Measurements from ENCODE around the gene XPR1. TPM values are rescaled to one million over a fixed set of nuclear protein-coding genes. Genes with fewer than 3 reads are reported as not detected.

Gene XPR1
- 10.5 and 10.9 TPM in 2 replicates for polyA plus RNA-seq (2014; cell fraction: cytosol; rRNA removed)
- 3.2 and 4.7 TPM in 2 replicates for polyA plus RNA-seq (2014; cell fraction: nucleus; rRNA removed)

DNA sequence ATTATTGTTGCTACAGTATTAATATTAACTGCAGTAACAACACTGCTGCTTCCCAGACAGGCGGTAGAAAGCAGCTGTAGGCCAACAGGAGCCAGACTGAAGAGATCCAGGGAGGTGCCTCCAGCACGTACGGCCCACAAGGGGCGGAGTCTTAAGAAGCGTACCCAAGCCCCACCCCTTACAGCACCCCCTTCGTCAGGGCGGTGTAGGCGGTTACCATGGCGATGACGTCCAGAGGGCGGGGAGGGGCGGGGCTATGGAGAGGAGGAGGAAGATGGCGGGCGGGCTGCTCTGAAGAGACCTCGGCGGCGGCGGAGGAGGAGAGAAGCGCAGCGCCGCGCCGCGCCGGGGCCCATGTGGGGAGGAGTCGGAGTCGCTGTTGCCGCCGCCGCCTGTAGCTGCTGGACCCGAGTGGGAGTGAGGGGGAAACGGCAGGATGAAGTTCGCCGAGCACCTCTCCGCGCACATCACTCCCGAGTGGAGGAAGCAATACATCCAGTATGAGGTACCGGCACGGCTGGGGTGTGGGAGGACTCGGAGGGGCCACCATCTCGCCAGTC is at the start of gene XPR1:
TSS of gene XPR1 (plus strand) at position 257 of the 560 bp plus-strand sequence. CDS start at position 437, 180 bp downstream.
- peak; percentile 97 for DNase-seq (ENCODE audit: low spot score)

DNA sequence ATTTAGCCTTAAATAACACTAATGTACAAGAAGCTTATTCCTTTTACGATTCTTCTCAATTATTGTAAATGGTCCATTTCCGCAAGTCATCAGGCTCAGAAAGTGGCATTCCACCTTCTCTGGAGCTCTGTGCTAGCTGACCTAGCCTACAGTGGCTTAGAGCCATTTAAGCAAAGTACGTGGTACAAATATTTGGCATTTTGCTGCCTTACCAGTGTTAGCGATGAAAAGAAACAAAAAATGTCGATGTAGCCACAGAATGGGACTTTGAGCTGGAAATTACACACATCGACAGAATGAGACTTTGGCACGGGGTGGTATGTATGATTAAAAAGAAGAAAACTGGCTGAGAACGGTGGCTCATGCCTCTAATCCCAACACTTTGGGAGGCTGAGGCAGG is 47.0 kb upstream of the XPR1 start:
- DNase-seq (ENCODE audit: low spot score) = no peak

DNA sequence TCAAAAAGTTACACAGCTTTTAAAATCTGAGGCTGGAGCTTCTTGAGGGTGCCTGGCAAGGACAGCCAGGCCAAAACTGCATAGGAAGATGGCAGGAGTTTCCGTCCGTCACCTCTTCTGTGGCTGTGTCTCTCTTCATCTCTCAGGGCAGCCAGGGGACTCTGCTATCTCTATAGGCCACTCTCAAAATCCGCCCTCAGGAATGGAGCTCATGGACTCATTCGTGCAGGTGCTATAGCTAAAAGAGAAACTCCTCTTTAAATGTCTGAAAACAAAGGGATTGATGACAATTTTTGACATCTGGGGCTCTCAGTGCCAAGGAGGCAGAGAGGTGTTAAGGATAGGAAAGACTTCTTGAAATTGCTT is 45.8 kb upstream of the XPR1 start:
- no peak for DNase-seq (ENCODE audit: low spot score)

DNA sequence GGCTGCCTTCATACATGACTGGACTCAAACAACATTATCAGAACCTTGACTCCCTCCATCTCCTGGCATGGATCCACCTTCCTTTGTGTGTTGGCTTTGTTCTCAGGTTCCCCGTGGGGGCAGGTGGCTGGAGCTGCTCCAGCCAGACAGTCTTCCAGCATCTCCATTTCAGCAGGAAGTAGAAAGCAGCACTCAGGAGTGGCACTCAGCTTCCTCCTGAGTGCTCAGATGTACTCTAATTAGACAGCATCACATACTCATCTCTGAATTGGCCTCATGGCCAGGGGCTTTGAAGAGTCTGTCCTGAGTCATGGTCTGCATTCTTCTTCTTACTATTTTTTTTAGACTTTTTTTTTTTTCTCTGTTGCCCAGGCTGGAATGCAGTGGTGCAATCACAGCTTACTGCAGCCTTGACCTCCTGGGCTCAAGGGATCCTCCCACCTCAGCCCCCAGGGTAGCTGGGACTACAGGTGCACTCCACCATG is 45.1 kb upstream of the XPR1 start:
- no peak for DNase-seq (ENCODE audit: low spot score)

DNA sequence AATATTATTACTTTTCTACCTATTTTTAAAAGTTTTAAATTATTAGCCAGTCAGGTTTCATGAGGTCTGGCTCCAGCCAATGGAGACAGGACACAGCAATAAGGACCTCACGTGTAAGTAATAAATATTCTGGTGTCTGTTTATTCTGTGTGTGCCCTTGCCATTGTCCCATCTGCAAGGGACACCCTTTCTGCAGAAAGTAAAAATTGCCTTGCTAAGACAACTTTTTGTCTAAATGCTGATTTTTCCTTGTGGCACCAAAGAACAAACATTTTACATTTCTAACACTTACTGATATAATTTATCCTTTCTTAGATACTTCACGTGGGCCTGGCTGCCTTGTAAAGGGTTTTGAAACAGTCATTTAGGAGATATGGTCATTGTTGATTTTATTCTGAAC is 43.7 kb upstream of the XPR1 start:
- no peak for DNase-seq (ENCODE audit: low spot score)

DNA sequence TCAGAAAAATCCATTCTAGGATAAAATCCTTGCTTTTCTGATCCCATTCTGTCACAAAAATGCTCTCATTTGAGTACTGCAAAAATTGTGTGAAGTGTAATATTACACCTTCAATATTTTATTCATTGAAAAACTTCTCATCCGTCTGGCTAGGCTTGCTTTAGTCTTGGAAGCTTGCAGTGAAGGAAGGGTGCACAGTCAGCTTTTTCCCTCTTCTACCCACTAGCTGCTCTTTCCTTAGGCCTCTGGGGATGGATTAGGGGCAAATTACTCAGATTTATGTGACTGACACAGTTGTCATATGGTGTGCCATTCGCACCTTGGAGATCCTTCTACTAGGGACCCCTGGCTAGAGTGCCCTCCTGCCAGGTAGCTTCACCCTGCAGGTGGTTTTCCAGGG is 40.9 kb upstream of the XPR1 start:
- no peak for DNase-seq (ENCODE audit: low spot score)

DNA sequence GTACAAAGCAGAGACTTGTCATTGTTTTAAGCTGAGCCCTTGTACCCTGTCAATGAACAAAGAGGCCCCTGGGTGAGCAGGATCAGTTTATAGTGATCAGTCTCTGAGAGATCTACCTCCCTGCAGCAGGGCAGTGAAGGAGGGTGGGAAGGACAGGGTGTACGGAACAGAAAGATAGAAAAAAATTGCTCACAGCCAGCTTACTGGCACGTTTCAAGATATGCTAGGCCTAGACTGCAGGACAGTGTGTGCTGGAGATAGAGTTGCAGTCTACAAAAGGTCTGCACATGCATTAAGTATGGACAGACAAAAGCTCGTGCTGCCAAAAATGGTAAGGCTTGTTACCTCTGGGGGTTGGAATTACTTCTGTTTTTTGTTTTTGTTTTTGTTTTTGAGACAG is 38.4 kb upstream of the XPR1 start:
- DNase-seq (ENCODE audit: low spot score) = no peak

DNA sequence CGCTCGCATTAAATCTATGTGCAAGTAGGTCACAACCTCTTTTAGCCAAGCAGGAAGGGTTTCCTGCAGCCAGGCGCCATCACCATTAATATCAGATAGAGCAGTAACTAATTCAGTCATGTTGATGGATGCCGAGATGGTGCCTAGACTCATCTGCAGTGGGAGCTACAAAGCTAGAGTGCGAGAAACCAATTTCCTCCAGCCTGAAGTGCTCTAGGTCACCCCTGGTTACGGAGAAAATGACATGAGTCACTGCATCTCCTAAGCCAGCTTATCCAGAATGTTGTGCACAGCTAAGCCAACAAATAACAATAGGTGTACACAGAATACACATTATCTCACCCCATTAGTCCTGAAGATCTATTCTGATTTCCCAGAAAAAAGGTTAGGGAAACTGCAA is 37.1 kb upstream of the XPR1 start:
- no peak for DNase-seq (ENCODE audit: low spot score)

DNA sequence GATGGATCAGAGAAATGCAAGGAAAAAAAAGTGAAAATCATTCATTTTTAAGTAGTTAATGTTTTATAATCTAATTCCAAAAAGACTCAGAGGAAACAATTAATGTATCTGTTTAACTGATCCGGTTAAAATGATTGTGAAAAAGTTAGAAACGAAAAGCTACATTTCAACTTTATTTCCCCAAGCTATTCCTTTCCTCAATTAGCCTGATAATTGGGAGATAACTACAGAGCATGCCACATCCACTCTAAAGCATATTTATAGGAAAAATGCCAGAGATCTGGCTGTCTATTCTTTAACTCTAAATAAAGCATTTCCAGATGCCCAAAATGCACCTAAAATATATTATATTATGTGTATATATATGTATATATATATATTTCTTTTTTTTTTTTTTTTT is 35.9 kb upstream of the XPR1 start:
- no peak for DNase-seq (ENCODE audit: low spot score)

DNA sequence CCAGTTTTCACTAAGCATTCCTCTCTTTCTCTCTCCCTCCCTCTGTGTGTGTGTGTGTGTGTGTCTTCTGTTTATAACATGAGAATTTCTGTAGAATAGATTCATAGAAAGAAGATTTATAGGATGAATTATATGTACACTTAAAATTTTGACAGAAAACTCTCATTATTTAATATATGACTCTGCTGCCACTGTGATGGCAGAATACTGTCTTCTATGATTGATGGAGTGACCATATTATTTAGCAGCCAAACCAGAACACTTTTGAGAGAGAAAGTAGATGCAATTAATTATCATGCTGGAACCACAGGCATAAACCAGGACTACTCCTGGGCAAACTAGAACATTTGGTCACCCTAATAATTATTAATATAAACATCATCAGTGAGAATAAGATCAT is 34.3 kb upstream of the XPR1 start:
- DNase-seq (ENCODE audit: low spot score) = no peak

DNA sequence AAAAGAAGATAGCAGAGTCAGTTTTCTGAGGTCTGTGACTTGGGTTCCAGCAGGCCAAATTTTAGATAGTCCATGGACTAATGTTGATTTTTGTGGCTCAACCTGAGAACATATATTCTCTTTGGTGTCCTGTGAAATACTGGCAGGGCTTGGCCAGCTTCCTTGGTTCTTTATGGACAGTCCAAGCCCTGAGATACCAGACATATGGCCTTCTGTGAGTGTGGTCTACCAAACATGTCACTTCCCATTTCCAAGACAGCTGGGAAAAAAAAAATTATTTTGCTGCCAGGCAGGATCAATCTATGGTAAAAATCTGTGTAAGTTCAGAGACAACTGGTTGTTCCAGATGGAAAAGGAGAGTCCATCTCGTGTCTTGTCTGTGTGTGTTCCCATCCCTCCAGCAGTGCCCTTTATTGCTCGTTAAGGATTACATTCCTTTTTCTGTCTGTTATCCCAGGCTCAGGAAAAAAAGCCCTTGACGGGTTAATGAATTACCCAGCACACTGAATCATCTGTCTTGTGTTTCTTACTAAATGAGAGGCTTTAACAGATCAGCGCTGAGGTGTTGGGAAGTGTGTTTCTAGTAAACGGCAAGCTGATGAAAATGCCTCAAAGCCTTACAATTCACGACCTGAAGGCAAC is 33.4 kb upstream of the XPR1 start:
- DNase-seq (ENCODE audit: low spot score) = no peak

DNA sequence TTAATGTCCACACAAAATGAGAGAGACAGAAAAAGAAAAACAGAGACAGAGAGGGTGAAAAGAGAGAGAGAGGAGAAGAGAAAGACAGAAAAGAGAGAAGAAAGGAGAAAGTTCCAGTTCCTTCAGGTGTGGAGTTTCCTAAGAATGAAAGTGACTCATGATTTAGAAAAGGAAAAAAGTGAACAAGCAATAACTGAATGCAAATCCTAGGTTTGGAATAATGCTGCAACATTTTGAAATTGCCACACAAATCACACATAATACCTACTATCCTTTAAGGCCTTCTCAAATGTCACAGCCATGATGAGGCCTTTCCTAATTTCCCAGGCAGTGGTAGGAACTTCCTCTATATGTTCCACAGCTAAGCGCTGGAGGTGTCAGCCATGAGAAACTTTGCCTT is 31.5 kb upstream of the XPR1 start:
- DNase-seq (ENCODE audit: low spot score) = no peak

DNA sequence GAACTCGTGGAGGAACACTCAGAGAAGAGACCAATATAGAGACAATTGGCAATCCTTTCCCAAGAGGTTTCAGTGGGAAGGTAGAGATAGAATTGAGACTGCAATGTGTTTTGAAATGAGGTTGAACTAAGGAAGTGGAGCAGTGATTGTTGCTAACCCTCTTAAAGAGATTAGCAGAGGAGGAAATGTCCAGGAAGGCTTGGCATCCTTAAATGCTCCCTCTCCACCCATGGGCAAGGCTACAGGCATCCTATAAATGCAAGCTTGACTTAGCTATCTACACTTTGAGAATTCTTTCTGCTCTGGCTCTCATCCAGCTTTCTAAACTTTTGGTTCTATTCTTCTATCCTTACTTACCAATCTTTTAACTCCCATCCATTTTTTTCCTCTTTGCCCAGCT is 30.3 kb upstream of the XPR1 start:
- DNase-seq (ENCODE audit: low spot score) = no peak

DNA sequence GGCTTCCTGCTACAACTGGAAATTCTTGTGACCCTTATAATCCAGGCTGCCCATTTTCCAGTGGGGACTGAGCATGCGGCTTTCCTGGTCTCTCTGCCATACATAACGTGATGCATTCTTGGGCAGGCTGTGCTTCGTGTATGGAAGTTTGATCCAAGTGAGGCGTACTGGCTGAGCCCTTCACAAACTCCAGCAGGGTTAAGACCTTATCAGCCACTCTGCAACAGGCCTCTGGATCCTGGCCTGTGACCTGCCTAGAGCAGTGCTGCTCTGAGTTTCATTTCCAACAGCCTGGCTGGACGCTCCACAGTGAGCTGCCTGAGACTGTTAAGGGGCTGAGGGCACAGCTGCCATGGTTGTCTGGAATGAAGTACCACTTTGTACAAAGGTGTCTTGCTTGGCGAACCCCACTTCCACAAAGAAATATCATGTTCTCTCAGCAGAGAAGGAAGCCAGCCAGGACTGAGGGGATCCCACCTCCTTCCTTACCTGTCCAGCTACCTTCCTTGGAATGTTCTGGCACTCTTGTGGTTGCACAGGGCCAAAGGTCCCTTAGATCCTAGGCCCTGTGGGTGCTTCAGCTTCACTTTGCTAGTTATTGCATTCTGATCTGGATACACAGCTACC is 28.5 kb upstream of the XPR1 start:
- no peak for DNase-seq (ENCODE audit: low spot score)

DNA sequence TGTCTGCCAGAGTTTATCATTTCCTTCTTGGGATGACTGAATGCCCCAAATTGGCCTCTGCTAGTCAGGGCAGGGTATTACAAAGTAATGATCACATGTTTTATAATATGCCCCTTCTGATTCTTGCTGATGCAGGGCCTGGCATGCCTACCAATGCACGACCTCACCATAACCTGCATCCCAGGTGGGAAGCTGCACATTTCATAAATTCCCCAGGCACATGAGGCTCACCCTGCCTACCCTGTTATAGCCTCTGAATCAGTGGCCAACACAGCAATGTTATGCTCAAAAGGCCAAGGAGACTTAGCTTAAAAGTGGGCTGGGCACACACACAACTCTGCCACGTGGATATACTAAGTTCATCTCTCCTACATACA is 28.0 kb upstream of the XPR1 start:
- no peak for DNase-seq (ENCODE audit: low spot score)

DNA sequence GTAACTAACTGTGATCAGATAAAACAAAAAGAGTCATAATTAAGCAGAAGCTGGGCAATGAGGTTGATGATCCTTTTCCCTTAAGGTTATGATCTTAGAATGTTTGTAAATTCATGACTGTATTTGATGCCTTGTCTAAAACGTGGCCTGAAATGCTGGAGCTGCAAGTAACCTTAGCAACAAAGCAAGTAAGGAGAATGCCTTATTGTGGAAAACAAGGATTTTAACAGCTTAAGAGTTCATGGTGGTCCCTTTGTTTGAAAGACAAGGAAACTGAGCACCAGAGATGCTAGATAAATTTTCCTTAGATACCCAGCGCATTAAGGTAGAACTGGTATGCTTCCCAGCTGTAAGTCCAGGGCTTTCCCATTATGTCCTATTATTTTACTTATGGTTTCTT is 25.7 kb upstream of the XPR1 start:
- no peak for DNase-seq (ENCODE audit: low spot score)

DNA sequence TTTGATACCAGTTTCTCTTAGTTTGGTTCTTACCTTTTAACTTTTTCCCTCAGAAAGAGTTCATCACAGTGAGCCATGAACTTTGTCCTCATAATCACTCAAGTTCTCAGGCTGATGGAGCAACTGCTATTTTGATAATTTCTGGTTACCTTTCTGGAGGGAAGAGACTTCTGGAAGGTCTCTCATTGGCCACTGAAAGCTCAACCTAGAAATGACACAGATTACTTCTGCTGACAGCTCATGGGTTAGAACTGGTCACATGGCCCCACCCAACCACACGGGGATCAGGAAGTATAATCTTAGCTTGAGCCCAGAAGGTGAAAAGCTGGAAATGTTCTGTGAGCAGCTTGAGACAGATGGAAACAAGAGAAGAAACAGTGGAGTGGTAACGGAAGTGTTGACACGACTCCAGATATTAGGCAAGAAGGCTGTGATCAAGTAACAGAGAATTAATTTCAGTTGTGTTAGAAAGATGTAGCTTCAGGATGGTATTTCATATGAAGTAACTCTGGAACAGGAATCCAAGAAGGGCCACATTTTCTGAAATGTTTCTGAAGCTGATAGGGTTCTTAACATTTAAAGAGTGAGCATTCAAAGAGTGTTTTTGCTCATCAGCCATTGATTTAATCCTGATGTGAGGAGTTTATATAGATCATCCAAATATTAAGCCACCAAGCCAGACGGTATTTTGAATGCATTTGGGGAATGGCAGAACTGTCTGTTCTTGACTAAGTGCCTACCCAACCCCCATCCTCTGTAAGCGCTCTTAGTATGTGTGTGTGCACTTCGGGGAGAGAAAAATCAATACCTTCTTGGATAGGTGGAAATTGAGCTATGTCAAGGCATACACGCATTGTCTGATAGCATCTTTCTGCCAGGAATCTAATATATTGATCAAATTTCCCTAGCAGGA is 21.9 kb upstream of the XPR1 start:
- DNase-seq (ENCODE audit: low spot score) = no peak

DNA sequence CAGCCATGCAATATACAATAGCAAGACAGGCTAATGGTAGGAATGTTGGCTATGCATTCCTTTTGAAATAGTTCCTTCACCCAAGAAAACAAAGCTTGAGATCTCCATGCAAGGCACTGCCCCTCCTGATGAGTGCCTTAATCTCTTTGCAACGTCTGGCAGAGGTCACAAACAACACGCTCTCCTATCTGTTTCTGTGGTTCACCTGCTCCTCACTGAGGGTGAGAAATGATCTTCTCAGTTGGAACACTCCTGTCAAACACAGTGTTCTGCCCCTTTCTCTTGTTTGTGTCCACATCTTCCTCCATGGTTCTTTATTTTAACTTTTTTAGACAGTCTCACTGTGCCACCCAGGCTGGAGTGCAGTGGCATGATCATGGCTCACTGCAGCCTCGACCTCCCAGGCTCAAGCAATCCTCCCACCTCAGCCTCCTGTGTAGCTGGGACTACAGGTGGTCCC is 21.2 kb upstream of the XPR1 start:
- DNase-seq (ENCODE audit: low spot score) = no peak

DNA sequence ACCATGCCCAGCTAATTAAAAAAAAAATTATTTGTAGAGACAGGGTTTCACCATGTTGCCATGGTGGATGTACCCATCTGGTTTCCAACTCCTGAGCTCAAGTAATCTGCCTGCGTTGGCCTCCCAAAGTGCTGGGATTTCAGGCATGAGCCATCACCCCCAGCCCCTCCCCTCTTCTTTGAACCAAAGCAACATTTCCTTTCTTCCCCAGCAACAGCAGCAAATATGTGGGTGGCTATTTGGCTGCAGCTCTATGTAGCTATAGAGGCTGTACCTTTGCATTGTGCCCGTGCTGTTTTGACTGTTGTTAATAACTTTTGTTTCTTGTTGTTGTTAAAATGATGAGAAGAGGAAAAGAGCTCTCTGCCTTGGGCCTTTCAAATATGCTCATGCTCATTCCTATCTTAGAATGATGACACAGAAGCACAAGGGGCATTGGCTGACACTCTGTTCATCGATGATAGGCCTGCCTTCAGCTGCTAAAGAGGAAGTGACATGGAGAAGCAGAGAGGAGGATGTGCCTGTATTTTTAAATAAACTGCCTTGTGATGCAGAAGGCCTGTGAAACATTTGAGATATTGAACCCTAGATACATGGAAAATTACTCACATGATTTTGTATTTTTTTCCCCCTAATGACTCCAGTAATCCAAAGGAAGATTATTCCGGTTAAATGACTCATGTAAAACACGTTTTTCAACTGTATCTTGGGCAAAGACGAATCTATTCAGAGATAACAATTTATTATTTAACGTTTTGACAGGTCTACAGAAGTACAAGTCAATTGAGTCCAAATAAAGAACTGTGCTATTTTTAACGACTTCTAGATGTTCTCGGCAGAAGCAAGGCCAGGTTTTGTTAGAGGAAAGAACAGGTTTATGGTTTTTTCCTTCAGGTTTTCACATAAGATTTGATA is 20.5 kb upstream of the XPR1 start:
- no peak for DNase-seq (ENCODE audit: low spot score)

DNA sequence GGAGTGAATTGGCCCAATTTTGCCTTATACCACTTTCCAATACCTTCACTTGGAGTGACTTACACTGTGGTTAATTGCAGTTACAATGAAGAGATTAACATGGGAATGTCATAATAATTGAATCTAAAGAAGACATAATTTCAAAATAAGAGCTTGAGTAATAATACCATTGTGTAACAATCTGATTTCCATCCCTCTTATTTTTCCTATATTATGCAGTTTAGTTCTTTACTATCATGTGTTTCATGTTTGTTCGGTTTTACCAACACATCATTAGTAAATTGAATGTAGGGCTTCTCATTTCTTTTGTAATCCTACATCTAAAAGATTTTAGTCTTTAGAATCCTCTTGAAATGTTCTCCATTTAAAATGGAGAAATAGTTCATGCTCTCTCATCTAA is 19.2 kb upstream of the XPR1 start:
- DNase-seq (ENCODE audit: low spot score) = no peak

DNA sequence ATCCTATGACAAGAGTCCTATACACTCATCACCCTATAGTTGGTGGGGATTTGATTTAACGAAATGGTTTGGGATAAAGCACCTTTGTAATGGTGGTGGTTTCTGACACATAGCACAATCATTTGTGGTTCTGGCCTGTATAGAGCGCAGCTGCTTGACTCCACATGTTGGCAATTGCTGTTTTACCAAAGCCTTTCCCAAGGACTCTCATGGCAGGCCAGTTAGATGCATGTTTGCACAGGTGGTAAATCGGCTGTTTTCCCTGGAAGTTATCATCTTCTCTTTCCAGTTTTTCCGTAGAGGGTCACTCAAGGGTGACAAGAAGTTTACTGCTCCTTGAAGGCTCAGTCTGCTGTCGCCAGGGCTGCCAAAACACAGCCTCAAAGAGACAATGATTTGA is 17.1 kb upstream of the XPR1 start:
- DNase-seq (ENCODE audit: low spot score) = no peak
